Measurements from ENCODE around the gene PEX11B.

PEX11B gene

DNA sequence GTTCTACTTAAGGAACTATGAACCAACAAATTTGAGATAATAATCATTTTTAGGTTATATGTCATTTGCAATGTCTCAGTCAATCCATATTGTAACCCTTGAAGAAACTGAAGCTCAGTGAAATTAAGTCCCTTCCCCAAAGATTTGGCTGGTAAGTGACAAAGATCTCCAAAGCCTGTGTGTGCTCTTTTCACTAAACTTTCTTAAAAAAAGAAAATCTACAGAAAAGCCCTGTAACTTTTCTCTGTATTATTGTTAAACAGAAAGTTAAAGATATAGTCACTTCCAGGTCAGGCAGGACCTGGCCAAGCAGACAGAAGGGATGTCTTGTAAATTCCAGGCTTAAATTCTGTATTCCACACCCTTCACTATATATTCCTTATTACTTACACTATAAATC is 37.8 kb upstream of the PEX11B start:
- Histone ChIP-seq H3K27me3 (replicated peaks; ENCODE audit: control insufficient read depth, insufficient read depth, low read length) (no peaks in the 10 kb centered on the region), H3K36me3 (ENCODE audit: control insufficient read depth, insufficient read depth, low read length) (no peaks in the 10 kb centered on the region), H3K4me3 (replicated peaks; ENCODE audit: low read depth, low read length) (peak overlapping the region; percentile 74)
- TF ChIP-seq, protein P1, sequence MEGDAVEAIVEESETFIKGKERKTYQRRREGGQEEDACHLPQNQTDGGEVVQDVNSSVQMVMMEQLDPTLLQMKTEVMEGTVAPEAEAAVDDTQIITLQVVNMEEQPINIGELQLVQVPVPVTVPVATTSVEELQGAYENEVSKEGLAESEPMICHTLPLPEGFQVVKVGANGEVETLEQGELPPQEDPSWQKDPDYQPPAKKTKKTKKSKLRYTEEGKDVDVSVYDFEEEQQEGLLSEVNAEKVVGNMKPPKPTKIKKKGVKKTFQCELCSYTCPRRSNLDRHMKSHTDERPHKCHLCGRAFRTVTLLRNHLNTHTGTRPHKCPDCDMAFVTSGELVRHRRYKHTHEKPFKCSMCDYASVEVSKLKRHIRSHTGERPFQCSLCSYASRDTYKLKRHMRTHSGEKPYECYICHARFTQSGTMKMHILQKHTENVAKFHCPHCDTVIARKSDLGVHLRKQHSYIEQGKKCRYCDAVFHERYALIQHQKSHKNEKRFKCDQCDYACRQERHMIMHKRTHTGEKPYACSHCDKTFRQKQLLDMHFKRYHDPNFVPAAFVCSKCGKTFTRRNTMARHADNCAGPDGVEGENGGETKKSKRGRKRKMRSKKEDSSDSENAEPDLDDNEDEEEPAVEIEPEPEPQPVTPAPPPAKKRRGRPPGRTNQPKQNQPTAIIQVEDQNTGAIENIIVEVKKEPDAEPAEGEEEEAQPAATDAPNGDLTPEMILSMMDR (IDR thresholded peaks at IDR 0.05; ENCODE audit: insufficient read depth, low read length, poor library complexity, severe bottlenecking): no peak
- no peak for DNase-seq (ENCODE audit: extremely low read depth, insufficient read length)

DNA sequence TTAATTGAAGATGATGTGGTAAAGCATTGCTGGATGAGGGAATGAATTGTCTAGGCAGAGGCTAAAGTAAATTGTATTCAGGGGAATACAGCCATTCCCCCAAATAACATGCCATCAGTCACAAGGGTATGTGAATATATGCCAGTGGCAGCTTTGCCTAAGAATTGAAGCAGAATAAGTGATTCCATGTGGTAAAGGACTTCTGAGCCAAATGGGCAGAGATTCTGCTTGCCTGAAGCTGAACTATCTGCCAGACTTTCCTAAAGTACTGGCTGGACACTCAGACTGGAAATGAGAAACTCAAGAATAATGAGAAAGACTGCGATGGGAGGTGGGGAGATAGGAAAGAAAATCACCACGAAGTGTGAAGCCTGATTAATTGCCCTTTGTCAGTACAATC is 36.9 kb upstream of the PEX11B start:
- Histone ChIP-seq H3K36me3 (ENCODE audit: control insufficient read depth, insufficient read depth, low read length) (no peaks in the 10 kb centered on the region; the same call in 1 of the 2 replicates), H3K27me3 (replicated peaks; ENCODE audit: control insufficient read depth, insufficient read depth, low read length) (no peaks in the 10 kb centered on the region), H3K4me3 (replicated peaks; ENCODE audit: low read depth, low read length) (no peak overlapping the region)
- TF ChIP-seq, protein P1 (IDR thresholded peaks at IDR 0.05; ENCODE audit: insufficient read depth, low read length, poor library complexity, severe bottlenecking): no peak
- no peak for DNase-seq (ENCODE audit: extremely low read depth, insufficient read length)

DNA sequence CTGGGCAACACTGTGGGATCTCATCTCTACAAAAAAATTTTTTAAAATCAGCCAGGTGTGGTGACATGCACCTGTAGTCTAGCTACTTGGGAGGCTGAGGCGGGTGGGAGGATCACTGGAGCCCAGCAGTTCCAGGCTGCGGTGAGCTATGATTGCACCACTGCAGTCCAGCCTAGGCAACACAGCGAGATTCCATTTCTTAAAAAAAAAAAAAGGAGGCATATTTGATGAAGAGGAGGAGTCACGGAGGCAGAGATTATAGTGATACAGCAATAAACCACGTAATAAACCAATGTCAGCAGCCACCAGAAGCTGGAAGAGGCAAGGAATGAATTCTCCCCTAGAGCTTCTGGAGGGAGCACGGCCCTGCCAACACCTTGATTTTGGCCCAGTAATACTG is 35.3 kb upstream of the PEX11B start:
- TF ChIP-seq, protein P1 (IDR thresholded peaks at IDR 0.05; ENCODE audit: insufficient read depth, low read length, poor library complexity, severe bottlenecking): no peak
- no peak for DNase-seq (ENCODE audit: extremely low read depth, insufficient read length)
- Histone ChIP-seq H3K36me3 (ENCODE audit: control insufficient read depth, insufficient read depth, low read length) (no peaks in the 10 kb centered on the region; the same call in 1 of the 2 replicates), H3K4me3 (replicated peaks; ENCODE audit: low read depth, low read length) (no peak overlapping the region), H3K27me3 (replicated peaks; ENCODE audit: control insufficient read depth, insufficient read depth, low read length) (no peaks in the 10 kb centered on the region)

DNA sequence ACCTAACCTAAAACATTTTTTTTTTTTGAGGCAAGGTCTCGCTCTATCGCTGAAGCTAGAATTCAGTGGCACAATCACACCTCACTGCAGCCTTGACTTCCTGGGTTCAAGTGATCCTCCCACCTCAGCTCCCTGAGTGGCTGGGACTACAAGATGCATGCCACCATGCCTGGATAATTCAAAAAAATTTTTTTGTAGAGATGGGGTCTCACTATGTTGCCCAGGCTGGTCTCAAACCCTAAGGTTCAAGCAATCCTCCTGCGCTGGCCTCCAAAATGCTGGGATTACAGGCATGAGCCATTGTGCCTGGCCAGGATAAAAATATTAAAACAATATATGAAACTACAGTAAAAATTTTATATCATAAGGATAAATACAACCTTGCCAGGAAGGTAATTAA is 34.4 kb upstream of the PEX11B start:
- H3K4me3 ChIP-seq (replicated peaks; ENCODE audit: low read depth, low read length): no peak overlapping the region
- no peak for DNase-seq (ENCODE audit: extremely low read depth, insufficient read length)
- TF ChIP-seq, protein P1 (IDR thresholded peaks at IDR 0.05; ENCODE audit: insufficient read depth, low read length, poor library complexity, severe bottlenecking): no peak
- no peaks in the 10 kb centered on the region for H3K27me3 ChIP-seq (replicated peaks; ENCODE audit: control insufficient read depth, insufficient read depth, low read length)
- no peaks in the 10 kb centered on the region; the same call in 1 of the 2 replicates for H3K36me3 ChIP-seq (ENCODE audit: control insufficient read depth, insufficient read depth, low read length)

DNA sequence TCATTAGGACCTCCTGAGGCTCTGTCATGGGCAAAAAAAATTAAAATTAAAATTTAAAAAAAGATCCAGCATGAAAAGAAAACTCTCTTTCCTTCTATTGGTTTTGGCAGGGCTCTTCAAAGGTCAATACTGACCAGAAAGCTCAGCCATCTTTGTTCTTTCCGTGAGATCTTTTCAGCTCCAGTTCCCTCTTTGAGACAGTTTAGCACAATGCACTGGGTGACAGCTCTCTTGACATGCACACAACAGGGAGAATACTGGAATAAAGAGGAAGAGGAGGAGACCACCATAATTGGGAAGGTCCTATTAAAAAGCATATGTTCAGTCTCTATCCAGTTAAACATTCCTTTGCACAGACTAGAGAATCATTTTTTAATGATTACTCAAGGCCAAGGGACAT is 33.0 kb upstream of the PEX11B start:
- H3K36me3 ChIP-seq (ENCODE audit: control insufficient read depth, insufficient read depth, low read length): no peaks in the 10 kb centered on the region; the same call in 1 of the 2 replicates
- no peak overlapping the region for H3K4me3 ChIP-seq (replicated peaks; ENCODE audit: low read depth, low read length)
- no peaks in the 10 kb centered on the region for H3K27me3 ChIP-seq (replicated peaks; ENCODE audit: control insufficient read depth, insufficient read depth, low read length)
- TF ChIP-seq, protein P1 (IDR thresholded peaks at IDR 0.05; ENCODE audit: insufficient read depth, low read length, poor library complexity, severe bottlenecking): no peak
- no peak for DNase-seq (ENCODE audit: extremely low read depth, insufficient read length)

DNA sequence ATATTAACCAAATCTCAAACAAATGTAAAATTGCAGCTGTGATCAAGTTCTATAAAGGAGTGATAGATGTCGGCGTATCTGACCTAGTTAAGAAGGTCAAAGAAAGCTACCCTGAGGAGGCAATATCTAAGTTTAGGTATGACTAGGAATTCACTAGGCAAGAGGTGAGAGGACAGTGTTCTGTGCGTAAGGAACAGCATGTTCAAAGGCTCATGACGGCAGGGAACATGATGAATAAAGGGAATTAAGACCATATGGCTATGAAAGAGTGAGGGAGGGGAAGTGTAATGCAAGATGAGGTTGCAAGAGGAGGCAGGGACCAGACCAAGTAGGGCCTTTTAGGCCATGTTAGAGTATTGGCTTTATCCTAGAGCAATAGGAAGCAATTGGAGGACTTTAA is 30.7 kb upstream of the PEX11B start:
- H3K27me3 ChIP-seq (replicated peaks; ENCODE audit: control insufficient read depth, insufficient read depth, low read length): no peaks in the 10 kb centered on the region
- no peak overlapping the region for H3K4me3 ChIP-seq (replicated peaks; ENCODE audit: low read depth, low read length)
- TF ChIP-seq, protein P1 (IDR thresholded peaks at IDR 0.05; ENCODE audit: insufficient read depth, low read length, poor library complexity, severe bottlenecking): no peak
- H3K36me3 ChIP-seq (ENCODE audit: control insufficient read depth, insufficient read depth, low read length): no peaks in the 10 kb centered on the region; the same call in 1 of the 2 replicates
- no peak for DNase-seq (ENCODE audit: extremely low read depth, insufficient read length)

All from GM06990 (cell line).